ENCODE data around the gene SCYGR5. TPM values are rescaled to one million over a fixed set of nuclear protein-coding genes. Genes with fewer than 3 reads are reported as not detected.

SCYGR5 gene
- total RNA-seq, 1 experiment from 2014 or later, result not detected

GRCh38 chr2:227632827-227633226 is 33.8 kb upstream of the SCYGR5 start:
- H3K36me3 Mint-ChIP-seq (ENCODE audit: insufficient read depth, unreplicated experiment), result no peaks in the 10 kb centered on the region
- no peak for DNase-seq (ENCODE audit: unreplicated experiment)
- BruUV-seq (replicated peaks), result no TSS peak
- POLR2A ChIA-PET, result interaction anchor here (2.3 kb wide), 1 partner anchor 12 kb away, joined by 5 read pairs; no protein-coding TSS in a partner anchor
- H3K27ac Mint-ChIP-seq (ENCODE audit: low read depth, unreplicated experiment), result no peak overlapping the region
- no peaks in the 10 kb centered on the region for H3K4me1 Mint-ChIP-seq (ENCODE audit: insufficient read depth, unreplicated experiment)
- CTCF ChIA-PET, result interaction anchor here (0.6 kb wide), 1 partner anchor 18 kb away, joined by 4 read pairs; no protein-coding TSS in a partner anchor
- no peaks in the 10 kb centered on the region for H3K9me3 Mint-ChIP-seq (ENCODE audit: unreplicated experiment)
- intact Hi-C loops (cut with micrococcal nuclease), result no loop called here
- TF ChIP-seq CTCF (IDR thresholded peaks at IDR 0.05; ENCODE audit: unreplicated experiment), result no peak
- H3K4me3 Mint-ChIP-seq (ENCODE audit: unreplicated experiment), result no peak overlapping the region
- no peaks in the 10 kb centered on the region for H3K27me3 Mint-ChIP-seq (ENCODE audit: insufficient read depth, unreplicated experiment)

- intact Hi-C loops (cut with micrococcal nuclease), result no loop called here
- no peaks in the 10 kb centered on the region for H3K9me3 Mint-ChIP-seq (ENCODE audit: unreplicated experiment)
- no peak for DNase-seq (ENCODE audit: unreplicated experiment)
- ChIA-PET POLR2A (interaction anchor here (0.6 to 2.3 kb wide), 3 partner anchors 9 to 53 kb away, joined by 3 to 5 read pairs (median 3); no protein-coding TSS in a partner anchor), CTCF (interaction anchor here (1.5 kb wide), 1 partner anchor 24 kb away, joined by 5 read pairs; no protein-coding TSS in a partner anchor)
- BruUV-seq (replicated peaks), result no TSS peak
- no peaks in the 10 kb centered on the region for H3K4me1 Mint-ChIP-seq (ENCODE audit: insufficient read depth, unreplicated experiment)
- TF ChIP-seq CTCF (IDR thresholded peaks at IDR 0.05; ENCODE audit: unreplicated experiment), result no peak
- no peaks in the 10 kb centered on the region for H3K27me3 Mint-ChIP-seq (ENCODE audit: insufficient read depth, unreplicated experiment)
- H3K27ac Mint-ChIP-seq (ENCODE audit: low read depth, unreplicated experiment), result no peak overlapping the region
- H3K36me3 Mint-ChIP-seq (ENCODE audit: insufficient read depth, unreplicated experiment), result no peaks in the 10 kb centered on the region
- no peak overlapping the region for H3K4me3 Mint-ChIP-seq (ENCODE audit: unreplicated experiment)
Measured at GRCh38 chr2:227634201-227634600, 32.4 kb upstream of the SCYGR5 start.

GRCh38 chr2:227642656-227643055 is 23.9 kb upstream of the SCYGR5 start:
- no peaks in the 10 kb centered on the region for H3K4me1 Mint-ChIP-seq (ENCODE audit: insufficient read depth, unreplicated experiment)
- intact Hi-C loops (cut with micrococcal nuclease), result no loop called here
- H3K9me3 Mint-ChIP-seq (ENCODE audit: unreplicated experiment), result no peaks in the 10 kb centered on the region
- no peak for TF ChIP-seq CTCF (IDR thresholded peaks at IDR 0.05; ENCODE audit: unreplicated experiment)
- H3K27ac Mint-ChIP-seq (ENCODE audit: low read depth, unreplicated experiment), result no peak overlapping the region
- CTCF ChIA-PET, result interaction anchor here (0.7 kb wide), 1 partner anchor 504 kb away, joined by 4 read pairs; no protein-coding TSS in a partner anchor
- H3K36me3 Mint-ChIP-seq (ENCODE audit: insufficient read depth, unreplicated experiment), result no peaks in the 10 kb centered on the region
- no peak overlapping the region for H3K4me3 Mint-ChIP-seq (ENCODE audit: unreplicated experiment)
- DNase-seq (ENCODE audit: unreplicated experiment), result no peak
- BruUV-seq (replicated peaks), result no TSS peak
- POLR2A ChIA-PET, result interaction anchor here (0.7 kb wide), 1 partner anchor 8 kb away, joined by 3 read pairs; no protein-coding TSS in a partner anchor
- H3K27me3 Mint-ChIP-seq (ENCODE audit: insufficient read depth, unreplicated experiment), result no peaks in the 10 kb centered on the region

- no peak for DNase-seq (ENCODE audit: unreplicated experiment)
- Mint-ChIP-seq H3K27me3 (ENCODE audit: insufficient read depth, unreplicated experiment) (no peaks in the 10 kb centered on the region), H3K4me3 (ENCODE audit: unreplicated experiment) (no peak overlapping the region), H3K9me3 (ENCODE audit: unreplicated experiment) (no peaks in the 10 kb centered on the region), H3K4me1 (ENCODE audit: insufficient read depth, unreplicated experiment) (no peaks in the 10 kb centered on the region), H3K36me3 (ENCODE audit: insufficient read depth, unreplicated experiment) (no peaks in the 10 kb centered on the region), H3K27ac (ENCODE audit: low read depth, unreplicated experiment) (no peak overlapping the region)
- ChIA-PET POLR2A (interaction anchor here (1.5 kb wide), 1 partner anchor 10 kb away, joined by 5 read pairs; no protein-coding TSS in a partner anchor), CTCF (interaction anchor here (1.2 kb wide), 1 partner anchor 14 kb away, joined by 3 read pairs; no protein-coding TSS in a partner anchor)
- BruUV-seq (replicated peaks), result no TSS peak
- intact Hi-C loops (cut with micrococcal nuclease), result no loop called here
- TF ChIP-seq CTCF (IDR thresholded peaks at IDR 0.05; ENCODE audit: unreplicated experiment), result no peak
Measured at GRCh38 chr2:227643990-227644551, 22.5 kb upstream of the SCYGR5 start.

Data from MCF 10A (cell line).